Measurements from ENCODE around the gene FBXO42. TPM values are rescaled to one million over a fixed set of nuclear protein-coding genes. Genes with fewer than 3 reads are reported as not detected.

The FBXO42 gene
- total and polyA plus RNA-seq, 9 of the 15 experiments (the other 6 are each of a cell fraction or from before 2014, with no cell fraction given) = 7.2 to 24.8 (median 17.4) TPM

DNA sequence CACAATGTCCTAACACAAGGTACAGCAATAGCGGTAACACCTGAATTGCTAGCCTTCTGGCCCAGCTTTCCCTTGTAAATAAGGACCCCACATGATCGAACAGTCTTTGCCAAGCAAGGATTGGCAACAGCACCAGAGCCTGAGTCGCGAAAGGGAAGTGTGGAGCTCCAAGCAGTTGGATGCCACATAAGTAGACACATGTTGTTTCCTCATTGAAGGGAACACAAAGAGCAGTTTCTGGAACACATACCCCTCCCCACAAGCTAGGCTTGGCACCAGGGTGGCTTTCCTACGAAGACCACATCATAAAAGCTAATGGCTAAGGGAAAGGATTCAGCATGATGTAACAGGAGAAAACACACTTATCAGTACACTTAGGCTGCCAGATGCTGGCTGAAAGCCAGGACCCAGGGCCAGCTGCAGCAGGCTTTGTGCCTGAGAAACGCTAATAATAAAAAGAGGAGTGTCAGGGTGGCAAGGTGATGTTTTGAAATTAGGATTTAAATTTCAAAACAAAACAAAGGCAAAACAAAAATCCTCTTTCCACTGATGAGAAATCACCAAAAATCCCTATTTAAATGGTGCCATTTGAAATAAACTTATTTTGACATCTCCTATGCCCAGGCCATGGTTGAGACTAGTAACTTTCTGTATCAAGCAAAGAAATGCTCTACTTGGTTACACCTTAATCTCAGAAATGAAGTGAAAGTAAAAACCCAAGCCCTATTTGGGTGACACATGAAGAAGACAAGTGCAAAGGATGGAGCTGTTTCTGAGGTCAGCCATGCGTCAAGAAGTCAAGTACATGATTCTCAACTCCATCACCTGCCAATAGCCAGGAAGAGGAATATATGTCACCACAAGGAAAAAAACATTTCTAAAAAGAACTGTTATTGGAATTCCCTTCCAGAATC is 103.4 kb downstream of the FBXO42 start (continued):
- TF ChIP-seq TEAD4 (IDR thresholded peaks at IDR 0.05; ENCODE audit: low read length) (peak; percentile 91), TEAD4 (CRISPR knock-in tag; IDR thresholded peaks at IDR 0.05; ENCODE audit: borderline replicate concordance) (no peak), POLR2A (conservative IDR thresholded peaks at IDR 0.05) (no peak), GATAD2B (IDR thresholded peaks at IDR 0.05; ENCODE audit: borderline replicate concordance) (no peak), HNRNPUL1 (IDR thresholded peaks at IDR 0.05; ENCODE audit: low read length) (no peak), ZNF232 (CRISPR knock-in tag; IDR thresholded peaks at IDR 0.05) (no peak), ZNF586 (CRISPR knock-in tag; conservative IDR thresholded peaks at IDR 0.05) (no peak), ZNF717 (CRISPR knock-in tag; IDR thresholded peaks at IDR 0.05) (no peak), MCM7 (IDR thresholded peaks at IDR 0.05) (no peak), ZBED1 (IDR thresholded peaks at IDR 0.05) (no peak), KAT2B (IDR thresholded peaks at IDR 0.05; ENCODE audit: low read depth, low read length) (no peak), NFATC3 (IDR thresholded peaks at IDR 0.05) (peak; percentile 16; the same call in 1 of the 2 replicates), RNF2 (IDR thresholded peaks at IDR 0.05) (peak; percentile 88), XRCC4 (IDR thresholded peaks at IDR 0.05; ENCODE audit: extremely low read depth, insufficient read depth, insufficient read length) (no peak), MCM3 (IDR thresholded peaks at IDR 0.05) (no peak), TRIM24 (IDR thresholded peaks at IDR 0.05) (peak; percentile 97), MBD2 (IDR thresholded peaks at IDR 0.05; ENCODE audit: borderline replicate concordance, low read depth) (peak; percentile 62; the same call in 1 of the 2 replicates), HDAC6 (IDR thresholded peaks at IDR 0.05; ENCODE audit: low read depth, low read length) (no peak), ZNF217 (CRISPR knock-in tag; IDR thresholded peaks at IDR 0.05) (no peak)
- TF ChIP-seq, protein P1, sequence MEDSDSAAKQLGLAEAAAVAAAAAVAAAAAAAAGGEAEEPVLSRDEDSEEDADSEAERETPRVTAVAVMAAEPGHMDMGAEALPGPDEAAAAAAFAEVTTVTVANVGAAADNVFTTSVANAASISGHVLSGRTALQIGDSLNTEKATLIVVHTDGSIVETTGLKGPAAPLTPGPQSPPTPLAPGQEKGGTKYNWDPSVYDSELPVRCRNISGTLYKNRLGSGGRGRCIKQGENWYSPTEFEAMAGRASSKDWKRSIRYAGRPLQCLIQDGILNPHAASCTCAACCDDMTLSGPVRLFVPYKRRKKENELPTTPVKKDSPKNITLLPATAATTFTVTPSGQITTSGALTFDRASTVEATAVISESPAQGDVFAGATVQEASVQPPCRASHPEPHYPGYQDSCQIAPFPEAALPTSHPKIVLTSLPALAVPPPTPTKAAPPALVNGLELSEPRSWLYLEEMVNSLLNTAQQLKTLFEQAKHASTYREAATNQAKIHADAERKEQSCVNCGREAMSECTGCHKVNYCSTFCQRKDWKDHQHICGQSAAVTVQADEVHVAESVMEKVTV (CRISPR knock-in tag; IDR thresholded peaks at IDR 0.05) = 0 out of 2 replicates have a peak, but pooled peaks have one; percentile 9
- TF ChIP-seq, protein P2, sequence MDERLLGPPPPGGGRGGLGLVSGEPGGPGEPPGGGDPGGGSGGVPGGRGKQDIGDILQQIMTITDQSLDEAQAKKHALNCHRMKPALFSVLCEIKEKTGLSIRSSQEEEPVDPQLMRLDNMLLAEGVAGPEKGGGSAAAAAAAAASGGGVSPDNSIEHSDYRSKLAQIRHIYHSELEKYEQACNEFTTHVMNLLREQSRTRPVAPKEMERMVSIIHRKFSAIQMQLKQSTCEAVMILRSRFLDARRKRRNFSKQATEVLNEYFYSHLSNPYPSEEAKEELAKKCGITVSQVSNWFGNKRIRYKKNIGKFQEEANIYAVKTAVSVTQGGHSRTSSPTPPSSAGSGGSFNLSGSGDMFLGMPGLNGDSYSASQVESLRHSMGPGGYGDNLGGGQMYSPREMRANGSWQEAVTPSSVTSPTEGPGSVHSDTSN (CRISPR knock-in tag; IDR thresholded peaks at IDR 0.05; ENCODE audit: low read depth) = no peak
- TF ChIP-seq, protein P2 (tag; conservative IDR thresholded peaks at IDR 0.05; ENCODE audit: low read depth) = peak; percentile 52; the same call in 1 of the 2 replicates
- TF ChIP-seq, protein P3, sequence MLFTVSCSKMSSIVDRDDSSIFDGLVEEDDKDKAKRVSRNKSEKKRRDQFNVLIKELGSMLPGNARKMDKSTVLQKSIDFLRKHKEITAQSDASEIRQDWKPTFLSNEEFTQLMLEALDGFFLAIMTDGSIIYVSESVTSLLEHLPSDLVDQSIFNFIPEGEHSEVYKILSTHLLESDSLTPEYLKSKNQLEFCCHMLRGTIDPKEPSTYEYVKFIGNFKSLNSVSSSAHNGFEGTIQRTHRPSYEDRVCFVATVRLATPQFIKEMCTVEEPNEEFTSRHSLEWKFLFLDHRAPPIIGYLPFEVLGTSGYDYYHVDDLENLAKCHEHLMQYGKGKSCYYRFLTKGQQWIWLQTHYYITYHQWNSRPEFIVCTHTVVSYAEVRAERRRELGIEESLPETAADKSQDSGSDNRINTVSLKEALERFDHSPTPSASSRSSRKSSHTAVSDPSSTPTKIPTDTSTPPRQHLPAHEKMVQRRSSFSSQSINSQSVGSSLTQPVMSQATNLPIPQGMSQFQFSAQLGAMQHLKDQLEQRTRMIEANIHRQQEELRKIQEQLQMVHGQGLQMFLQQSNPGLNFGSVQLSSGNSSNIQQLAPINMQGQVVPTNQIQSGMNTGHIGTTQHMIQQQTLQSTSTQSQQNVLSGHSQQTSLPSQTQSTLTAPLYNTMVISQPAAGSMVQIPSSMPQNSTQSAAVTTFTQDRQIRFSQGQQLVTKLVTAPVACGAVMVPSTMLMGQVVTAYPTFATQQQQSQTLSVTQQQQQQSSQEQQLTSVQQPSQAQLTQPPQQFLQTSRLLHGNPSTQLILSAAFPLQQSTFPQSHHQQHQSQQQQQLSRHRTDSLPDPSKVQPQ (CRISPR knock-in tag; IDR thresholded peaks at IDR 0.05; ENCODE audit: borderline replicate concordance) = peak; percentile 60; the same call in 1 of the 2 replicates
- TF ChIP-seq, protein P4, sequence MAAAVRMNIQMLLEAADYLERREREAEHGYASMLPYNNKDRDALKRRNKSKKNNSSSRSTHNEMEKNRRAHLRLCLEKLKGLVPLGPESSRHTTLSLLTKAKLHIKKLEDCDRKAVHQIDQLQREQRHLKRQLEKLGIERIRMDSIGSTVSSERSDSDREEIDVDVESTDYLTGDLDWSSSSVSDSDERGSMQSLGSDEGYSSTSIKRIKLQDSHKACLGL (CRISPR knock-in tag; IDR thresholded peaks at IDR 0.05; ENCODE audit: borderline replicate concordance, poor library complexity, severe bottlenecking) = peak; percentile 72

Data from K562 (cell line).